HG03066 (cell line): Measurements from ENCODE around the gene LRP1B.
"Not testable (repeated sequence)": the region's sequence is repeated elsewhere in the genome, so short reads cannot be mapped to it uniquely, and the experiment has no call there.

Experiments
- ATAC-seq: cut with Tn5 transposase; IDR thresholded peaks from one replicate; pipeline ENCODE4 v1.9.1; 2021; ENCODE audit warnings: low read depth; ENCODE audit not compliant: unreplicated experiment

The LRP1B gene

DNA sequence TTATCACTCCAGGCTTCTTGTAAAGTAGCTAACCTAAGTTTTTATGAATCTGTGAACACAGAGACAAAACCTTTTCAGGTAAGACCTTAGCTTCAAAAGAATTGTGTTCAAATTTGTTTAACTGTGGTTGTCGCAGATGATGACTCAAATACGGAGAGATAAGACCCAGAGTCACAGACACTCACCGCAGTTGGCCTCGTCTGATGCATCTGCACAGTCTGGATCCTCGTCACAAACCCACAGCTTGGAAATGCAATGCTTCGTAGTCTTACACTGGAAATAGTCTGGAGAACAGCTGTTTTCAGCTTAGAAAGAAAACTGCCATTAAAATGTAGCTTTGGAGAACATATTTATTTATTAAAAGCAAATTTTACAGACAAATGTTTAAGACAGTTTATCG lies 1688.5 kb downstream of the LRP1B start:
- no peak for ATAC-seq

DNA sequence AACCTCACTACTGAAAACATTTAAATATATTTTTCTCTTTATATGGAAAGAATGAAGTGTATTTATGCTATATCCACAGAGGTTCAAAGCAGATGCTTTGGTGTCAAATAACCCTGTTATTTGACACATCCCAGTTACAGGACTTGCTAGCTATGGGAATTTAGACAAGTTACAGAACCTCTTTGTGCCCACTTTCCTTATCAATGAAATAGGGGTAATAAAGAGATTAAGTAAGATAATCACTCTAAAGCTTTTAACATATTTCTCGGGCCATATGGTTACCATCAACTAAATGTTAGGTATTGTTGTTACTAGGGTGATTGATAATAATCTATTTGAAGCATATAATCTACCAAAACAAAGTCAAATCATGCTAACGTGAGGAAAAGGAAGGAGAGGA lies 1690.0 kb downstream of the LRP1B start:
- ATAC-seq, result no peak

DNA sequence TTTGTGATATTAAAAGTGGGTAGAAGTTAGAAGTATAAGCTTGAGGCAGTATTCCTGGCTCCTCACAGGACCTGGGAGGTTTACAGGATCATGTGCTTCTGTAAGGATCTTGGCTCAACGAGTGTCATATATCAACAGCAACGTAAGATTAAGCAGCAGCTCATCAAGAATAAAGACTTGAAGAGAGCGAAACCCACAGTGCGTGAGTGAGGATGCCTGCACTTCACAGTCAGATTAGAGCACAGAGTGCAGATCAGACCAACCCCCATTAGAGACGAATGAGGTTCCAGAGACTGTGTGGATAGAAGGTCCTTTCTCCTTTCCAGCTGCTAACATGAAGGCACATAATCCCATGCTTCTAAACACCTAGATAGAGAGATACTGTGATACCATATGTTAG lies 1693.9 kb downstream of the LRP1B start:
- ATAC-seq, result no peak

DNA sequence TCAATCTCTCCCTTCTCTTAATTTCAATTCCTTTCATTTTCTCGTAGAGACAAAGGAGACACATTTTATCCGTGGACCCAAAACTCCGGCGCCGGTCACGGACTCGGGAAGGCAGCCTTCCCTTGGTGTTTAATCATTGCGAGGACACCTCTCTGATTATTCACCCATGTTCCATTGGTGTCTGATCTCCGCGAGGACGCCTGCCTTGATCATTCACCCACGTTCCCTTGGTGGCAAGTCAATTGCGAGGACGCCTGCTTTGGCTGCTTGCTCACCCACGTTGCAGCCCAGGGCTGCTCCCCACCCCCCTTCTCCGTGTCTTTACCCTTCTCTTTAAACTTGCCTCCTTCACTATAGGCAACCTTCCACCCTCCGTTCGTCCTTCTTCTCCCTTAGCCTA lies 1703.8 kb downstream of the LRP1B start:
- not testable (repeated sequence) for ATAC-seq

DNA sequence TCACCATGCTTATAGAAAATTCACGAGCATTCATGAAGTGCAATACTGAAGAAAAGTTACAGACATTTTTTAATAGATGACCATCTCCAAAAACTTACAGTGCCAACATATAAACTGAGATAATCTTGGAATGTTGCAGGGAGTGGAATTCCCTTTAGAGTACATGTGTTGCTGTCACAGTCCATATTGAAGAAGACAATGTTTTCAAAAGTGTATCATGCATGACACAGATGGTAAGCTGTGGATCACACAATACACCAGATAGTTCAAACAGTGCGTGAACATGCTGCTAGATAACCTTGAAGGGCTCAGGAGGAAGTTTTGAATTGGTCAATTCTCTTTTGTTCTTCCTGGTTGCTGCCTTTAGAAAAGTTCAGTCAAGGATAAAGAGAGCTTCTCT lies 1706.3 kb downstream of the LRP1B start:
- no peak for ATAC-seq

DNA sequence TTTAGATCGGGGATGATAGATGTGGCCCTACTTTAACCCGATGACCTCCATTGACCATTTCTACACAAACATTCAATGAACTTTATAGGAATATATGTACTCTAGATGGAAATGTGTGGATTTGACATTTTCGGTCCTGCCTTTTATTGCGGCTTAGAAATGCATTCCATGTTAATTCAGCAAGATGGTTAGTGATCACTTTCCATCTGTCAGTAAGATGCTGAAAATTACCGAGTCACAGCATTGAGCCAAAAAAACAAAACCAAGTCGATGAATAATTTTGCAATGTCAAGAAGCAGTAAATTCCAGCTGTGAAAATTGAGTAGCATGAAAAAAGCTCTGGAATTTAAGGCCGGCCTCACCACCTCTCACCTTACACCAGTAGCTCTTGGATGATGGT lies 1708.1 kb downstream of the LRP1B start:
- no peak for ATAC-seq

DNA sequence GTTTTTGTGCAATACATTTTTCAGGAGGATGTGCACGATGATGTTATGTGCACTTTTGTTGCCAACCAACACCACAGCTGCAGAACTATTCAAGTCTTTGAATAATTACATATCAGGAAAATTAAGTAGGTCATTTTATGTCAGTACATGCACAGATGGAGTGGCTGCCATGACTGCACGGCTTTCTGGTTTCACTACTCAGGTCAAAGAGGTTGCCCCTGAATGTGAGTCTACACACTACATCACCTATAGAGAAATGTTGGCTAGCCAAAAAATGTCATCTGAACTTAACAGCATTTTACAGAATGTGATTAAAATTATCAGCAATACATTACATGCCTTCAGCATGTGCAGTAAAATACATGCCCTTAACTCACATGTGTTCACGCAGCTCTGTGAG lies 1713.3 kb downstream of the LRP1B start:
- ATAC-seq, result no peak

DNA sequence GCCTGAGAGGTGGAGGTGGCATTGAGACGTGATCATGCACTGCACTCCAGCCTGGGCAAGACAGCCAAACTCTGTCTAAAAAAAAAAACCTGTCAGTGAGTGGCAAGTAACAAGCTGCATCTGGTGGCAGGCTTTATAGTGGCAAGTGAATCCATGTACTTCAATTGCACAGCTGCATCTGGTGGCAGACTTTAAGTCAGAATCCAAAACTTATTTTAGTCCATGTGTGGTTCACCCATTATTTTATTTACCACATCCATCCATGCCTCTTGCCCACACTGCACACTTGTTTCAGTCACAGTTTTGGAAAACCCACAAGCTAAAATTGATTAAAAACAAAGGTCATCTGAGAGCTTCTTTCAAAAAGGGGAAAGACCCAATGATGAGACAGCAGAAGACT lies 1714.2 kb downstream of the LRP1B start:
- no peak for ATAC-seq

DNA sequence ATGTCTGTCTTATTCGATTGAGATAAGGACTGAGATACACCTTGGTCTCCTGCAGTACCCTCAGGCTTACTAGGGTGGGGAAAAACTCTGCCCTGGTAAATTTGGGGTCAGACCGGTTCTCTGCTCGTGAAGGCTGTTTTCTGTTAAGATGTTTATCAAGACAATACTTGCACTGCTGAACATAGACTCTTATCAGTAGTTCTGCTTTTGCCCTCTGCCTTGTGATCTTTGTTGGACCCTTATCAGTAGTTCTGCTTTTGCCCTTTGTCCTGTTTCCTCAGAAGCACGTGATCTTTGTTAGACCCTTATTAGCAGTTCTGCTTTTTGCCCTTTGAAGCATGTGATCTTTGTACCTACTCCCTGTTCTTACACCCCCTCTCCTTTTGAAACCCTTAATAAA lies 1715.8 kb downstream of the LRP1B start:
- not testable (repeated sequence) for ATAC-seq

DNA sequence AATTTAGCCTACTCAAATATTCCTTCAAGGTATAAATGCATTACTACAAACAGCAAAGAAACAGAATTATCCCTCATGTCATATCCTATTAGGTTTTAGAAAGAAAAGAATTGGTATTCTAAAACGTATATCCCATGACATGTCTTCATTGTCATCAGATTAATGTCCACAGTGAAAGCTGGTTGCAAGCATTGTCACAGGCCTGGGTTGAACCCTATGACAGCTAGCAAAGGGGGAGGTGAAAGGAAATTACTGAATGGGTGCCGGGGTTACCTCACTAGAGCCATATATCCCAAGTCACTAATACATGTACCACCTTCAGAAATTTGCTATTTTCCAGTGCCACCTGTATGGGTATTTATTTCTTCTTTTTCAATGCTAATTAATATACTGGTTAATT lies 1720.1 kb downstream of the LRP1B start:
- no peak for ATAC-seq

DNA sequence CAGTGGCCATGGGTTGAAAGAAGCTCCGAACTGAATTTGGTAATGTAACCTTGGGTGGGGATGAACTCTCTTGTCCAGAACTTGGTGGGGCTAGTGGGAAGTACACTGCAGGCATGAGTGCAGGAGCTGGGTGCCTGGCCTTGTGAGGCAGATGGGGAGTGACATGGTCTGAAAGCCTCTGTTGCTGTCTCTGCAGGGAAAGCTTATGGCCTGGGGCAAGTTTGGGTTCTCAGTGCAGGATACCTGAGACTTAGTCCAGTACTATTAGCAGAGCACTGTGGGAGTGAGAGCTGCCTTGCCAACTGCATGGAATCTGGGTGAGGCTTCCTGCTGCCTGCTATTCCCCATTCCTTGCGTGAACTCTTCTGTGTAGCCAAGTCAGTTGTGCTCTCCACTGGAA lies 1729.8 kb downstream of the LRP1B start:
- no peak for ATAC-seq

DNA sequence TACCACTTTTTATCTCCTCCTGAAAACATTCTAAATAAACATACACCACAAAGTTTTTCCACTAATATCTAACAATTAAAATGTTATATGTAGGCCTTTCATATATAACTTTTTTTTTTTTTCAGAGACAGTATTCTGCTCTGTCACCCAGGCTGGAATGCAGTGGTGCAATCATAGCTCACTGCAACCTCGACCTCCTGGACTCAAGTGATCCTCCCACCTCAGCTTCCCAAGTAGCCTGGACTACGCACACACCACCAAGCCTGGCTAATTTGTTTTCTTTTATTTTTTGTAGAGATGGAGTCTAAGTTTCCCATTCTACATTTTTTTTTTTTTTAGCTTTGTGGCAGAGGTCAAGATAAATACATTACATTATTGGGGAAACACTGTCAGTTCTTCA lies 1738.0 kb downstream of the LRP1B start:
- ATAC-seq, result no peak

DNA sequence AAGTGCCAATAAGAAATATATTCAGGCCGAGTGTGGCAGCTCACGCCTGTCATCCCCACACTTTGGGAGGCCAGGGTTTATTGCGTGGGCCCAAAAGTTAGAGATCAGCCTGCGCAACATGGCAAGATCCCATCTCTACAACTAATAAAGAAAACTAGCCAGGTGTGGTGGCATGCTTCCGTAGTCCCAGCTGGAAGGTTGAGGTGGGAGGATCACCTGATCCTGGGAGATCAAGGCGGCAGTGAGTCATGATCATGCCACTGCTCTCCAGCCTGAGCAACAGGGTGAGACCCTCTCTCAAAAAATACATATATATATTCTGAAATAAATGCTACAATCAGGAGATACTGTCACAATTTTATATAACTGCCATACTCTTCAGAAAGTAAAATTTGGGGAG lies 1745.9 kb downstream of the LRP1B start:
- no peak for ATAC-seq

DNA sequence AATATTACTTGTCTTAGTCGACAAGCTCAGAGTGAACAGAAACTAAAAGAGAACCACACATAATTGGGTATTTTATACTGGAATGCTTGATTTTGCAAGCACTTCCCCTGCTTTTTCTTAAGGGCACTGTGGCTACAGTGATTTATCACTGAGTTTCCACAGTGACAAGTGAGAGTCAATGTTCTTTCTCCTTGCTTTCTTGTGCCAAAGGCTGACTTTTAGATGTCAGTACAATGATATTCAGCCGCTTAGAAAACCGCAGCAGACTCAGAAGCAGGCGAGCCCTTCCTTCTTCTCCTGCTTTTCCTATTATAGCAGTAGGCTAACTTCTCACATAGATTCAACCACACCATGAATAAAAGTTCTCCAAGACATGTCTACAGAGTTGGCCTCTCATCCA lies 1747.0 kb downstream of the LRP1B start:
- no peak for ATAC-seq

DNA sequence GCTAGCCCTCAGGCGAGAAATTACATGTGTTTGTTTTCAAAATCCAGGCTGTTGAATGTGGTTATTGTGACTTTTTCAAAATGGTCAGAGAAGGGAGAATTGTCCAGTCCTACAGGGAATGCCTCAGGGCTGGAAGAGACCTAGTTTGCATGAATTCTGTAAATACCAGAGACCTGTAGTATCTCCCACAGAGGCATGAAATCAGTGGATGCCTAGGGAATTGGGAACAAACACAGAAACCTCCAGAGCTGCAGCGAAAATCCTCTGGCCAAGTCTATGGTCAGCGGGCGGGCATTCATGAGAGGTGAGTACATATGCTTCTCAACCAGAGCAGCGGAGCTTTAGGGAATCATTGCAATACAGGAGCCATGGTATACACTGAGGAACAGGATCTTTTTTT lies 1754.1 kb downstream of the LRP1B start:
- no peak for ATAC-seq

DNA sequence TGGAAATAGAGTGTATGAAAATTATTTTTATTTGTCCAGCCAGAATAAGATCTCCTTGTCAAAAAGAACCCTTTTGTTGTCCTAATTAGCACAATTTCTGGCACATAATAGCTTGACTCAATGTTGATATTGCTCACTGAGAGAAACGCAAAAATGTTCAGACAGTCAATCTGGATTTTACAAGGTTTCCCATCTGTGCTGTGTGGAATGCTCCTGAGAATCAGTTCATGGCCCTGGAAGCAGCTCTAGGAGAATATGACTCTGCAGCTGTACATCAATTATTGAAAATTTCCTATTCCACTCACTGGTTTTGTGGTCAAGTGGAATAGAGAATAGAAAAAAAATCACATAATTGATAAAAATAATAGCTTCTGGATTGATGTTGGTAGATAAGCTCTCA lies 1767.7 kb downstream of the LRP1B start:
- no peak for ATAC-seq

DNA sequence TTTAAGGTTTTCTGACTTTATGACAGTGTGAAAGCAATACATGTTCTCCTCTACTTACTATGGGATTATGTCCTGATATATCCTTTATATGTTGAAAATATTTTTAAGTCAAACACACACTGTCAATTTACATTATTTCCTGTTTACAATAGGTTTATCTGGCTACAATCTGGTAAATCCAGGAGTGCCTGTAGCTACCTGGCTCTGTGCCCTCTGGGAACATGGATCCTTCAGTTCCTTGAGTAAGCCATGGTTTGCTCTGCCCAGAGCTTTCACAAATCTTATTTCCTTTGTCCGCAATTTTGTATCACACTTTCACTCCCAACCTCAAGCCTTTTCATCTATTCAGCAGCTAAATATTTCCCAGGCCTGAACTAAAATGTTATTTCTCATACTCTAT lies 1768.5 kb downstream of the LRP1B start:
- no peak for ATAC-seq

DNA sequence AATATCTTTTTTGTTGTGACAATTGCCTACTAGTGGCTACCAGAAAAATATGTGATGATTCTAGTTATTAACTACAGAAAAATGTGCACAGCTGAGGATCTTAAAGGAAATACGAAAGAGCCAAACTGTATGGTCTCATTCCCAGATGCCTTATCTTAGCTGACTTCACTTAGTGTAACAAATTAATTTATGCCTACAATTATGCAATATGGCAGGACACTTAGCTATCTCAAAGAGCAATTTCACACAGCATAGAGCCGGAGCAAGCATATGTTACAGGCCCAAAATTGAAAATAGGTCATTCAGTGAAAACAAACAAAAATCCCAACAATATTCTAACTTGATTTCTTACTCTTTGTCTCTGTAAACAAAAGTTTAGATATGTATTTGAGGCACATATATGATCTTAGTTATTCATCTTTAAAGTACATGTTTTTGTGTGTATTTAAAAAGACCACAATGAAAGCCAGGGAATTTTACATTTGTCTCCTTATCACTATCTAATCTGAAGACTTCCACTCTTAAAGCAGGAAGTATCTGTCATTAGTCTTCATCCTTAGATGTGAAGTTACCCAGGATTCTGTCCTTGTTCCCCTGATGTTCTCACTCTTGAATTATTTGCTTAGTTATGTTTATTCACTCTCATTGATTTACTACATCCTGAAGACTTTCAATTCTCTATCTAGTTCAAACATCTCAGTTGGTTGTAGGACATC lies 1771.6 kb downstream of the LRP1B start:
- no peak for ATAC-seq

DNA sequence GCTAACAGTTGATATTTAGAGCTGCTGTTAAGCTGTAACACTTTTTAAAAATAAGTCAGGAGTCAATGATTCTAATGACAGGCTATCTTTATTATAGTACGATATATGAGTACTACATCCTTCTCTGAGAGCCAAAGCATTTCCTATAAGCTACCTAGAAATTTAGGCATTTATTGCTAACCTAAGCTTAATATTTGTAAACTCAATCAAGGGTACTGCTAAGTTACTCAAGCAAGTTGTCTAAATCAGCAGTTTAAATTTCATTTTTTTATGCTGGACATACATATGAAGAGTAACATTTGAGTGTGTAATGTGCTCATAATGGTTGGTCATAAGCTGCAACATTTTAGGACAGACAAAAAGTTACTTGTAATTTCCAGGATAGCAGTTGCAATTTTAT lies 1774.1 kb downstream of the LRP1B start:
- no peak for ATAC-seq

DNA sequence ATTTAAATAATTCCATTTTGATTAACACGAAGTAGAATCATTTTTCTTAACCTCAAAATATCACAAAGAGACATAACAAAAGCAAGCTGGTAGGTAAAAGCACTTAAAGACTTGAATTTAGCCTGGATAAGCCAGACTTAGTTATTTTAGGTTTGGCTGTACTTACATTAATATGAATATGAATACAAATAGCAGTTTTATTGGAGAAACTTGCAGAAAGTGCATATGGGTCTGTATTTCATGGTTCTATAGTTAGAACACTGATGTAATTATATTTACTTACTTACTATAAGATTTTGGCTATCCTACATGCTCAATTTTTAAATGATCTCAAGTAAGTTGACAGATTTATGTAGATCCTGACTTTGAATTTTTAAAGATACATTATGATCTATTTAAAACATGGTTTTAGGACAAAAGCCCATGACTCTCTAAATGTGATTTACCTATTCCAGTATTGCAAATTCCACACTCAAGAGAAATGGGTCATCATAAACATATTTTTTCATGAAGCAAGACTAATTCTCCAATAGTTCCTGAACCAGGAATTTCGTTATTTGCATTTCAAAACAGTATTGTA lies 1775.2 kb downstream of the LRP1B start:
- ATAC-seq, result no peak

DNA sequence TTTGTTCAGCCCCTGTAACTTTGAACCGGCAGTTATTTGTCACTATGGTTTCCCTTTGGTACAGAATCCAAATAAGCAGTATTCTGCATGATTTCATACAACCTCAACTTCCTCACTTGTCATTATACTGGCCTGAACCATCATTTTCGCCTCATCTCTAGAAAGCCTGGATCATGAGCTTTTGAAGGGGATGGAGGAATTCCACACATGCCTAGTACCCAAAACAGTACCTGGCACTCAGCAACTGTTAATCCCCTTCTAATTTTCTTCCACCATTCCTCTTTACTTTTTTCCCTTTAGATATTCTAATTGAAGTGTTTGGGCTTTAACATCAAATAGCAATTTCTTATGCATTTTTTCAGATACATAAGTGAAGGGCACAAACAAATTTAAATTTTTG lies 1776.3 kb downstream of the LRP1B start:
- no peak for ATAC-seq

DNA sequence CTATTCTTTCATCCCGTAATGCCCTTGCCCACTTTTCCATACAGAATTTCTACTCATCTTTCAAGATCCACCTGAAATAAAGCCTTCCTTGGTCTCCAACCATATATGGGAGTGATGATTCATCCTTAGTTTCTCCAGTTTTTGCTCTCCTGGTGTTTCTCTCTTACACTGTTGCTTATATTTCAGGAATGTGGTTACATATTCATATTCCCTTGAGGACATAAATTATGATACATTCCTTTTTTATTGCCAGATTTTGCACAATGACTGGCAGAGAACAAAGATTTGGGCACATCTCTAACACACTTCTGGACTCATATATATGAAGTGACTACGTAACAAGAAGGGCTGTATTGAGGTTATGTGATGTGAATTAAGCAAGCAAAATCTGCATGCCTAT lies 1777.3 kb downstream of the LRP1B start:
- no peak for ATAC-seq

DNA sequence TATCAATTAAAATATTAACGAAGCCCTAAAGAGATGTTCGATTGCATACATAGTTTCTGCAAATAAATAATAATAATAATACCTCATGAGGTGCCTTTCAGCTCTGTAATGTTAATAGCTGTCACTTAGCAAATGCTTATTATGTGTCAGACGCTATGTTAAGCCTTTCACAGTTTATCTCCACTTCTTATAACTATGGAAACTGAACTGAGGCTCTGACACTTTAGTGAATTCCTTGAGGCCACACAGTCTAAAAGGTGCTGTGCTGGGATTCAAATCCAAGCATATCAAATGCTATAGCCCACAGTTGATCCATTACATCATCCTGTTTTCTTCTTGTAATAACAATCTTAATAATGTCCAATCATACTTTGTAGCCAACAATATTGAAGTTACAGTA lies 1779.1 kb downstream of the LRP1B start:
- ATAC-seq, result no peak
